Breast epithelium (tissue), 4 donors: ENCODE measurements around the gene AURKAIP1. TPM values are rescaled to one million over a fixed set of nuclear protein-coding genes. Genes with fewer than 3 reads are reported as not detected.

Experiments
- DNase-seq, 2 donors: peaks; one replicate each; pipeline ENCODE4 v3.0.0-alpha.2; 2019; ENCODE audit warnings: low spot score in 2 of 2
- H3K27ac ChIP-seq, 2 donors: fragments of 200-600 bp; sonication (generic) in 1 of 2; one replicate each; pipeline ENCODE4 v1.5.1; 2016 to 2019; ENCODE audit warnings: mild to moderate bottlenecking in 1 of 2
- H3K27me3 ChIP-seq, 2 donors: fragments of 200-600 bp; sonication (generic) in 1 of 2; one replicate each; pipeline versions ENCODE4 v1.5.1 to v1.6.0; 2017 to 2019; ENCODE audit warnings: control low read depth in 1 of 2, mild to moderate bottlenecking in 1 of 2
- H3K36me3 ChIP-seq: fragments of 200-600 bp; one replicate; pipeline ENCODE4 v1.5.1; 2019
- H3K4me1 ChIP-seq, 2 donors: fragments of 200-600 bp; sonication (generic); one replicate each; pipeline ENCODE4 v1.5.1; 2016 to 2019; ENCODE audit warnings: control low read depth in 1 of 2
- H3K4me3 ChIP-seq, 3 donors: fragments of 200-600 bp; sonication (generic); 1 replicate in 2 of 3; 2 replicates in 1 of 3; pipeline ENCODE4 v1.5.1; 2016 to 2019; ENCODE audit warnings: mild to moderate bottlenecking in 3 of 3, moderate library complexity in 2 of 3
- H3K9me3 ChIP-seq, 2 donors: fragments of 200-600 bp; sonication (generic) in 1 of 2; one replicate each; pipeline ENCODE4 v1.5.1; 2016 to 2019; ENCODE audit warnings: control low read depth in 1 of 2
- CTCF ChIP-seq, 3 donors: fragments of 450-650 bp; IDR thresholded peaks; one replicate each; pipeline ENCODE4 v1.5.1; 2016 to 2017; ENCODE audit warnings: antibody characterized with exemption in 3 of 3, mild to moderate bottlenecking in 3 of 3, moderate library complexity in 3 of 3
- POLR2A ChIP-seq: fragments of 450-650 bp; IDR thresholded peaks from one replicate; pipeline ENCODE4 v1.6.1; 2016; ENCODE audit warnings: antibody characterized with exemption, mild to moderate bottlenecking, moderate library complexity
- POLR2AphosphoS5 ChIP-seq, 3 donors: sonication (generic); formaldehyde crosslinking; IDR thresholded peaks; one replicate each; pipeline ENCODE4 v1.6.1; 2017; ENCODE audit warnings: antibody characterized with exemption in 3 of 3
- intact Hi-C: fragments of 100-400 bp; cut with DNase I; formaldehyde crosslinking; loops from one replicate; pipeline ENCODE4 v1.15.1; 2023; ENCODE audit warnings: low total_unique reads
- total RNA-seq, 3 donors: library from RNA; depleted of rRNA; stranded (reverse); fragments of >200 nt; gene quantifications; one replicate each; pipeline ENCODE4 v1.1.0, GENCODE V29; 2016

The AURKAIP1 gene
- total RNA-seq, 3 donors from 2014 or later: 91.3 to 116 (median 99.6) TPM

- Histone ChIP-seq H3K27ac (no peak overlapping the region), H3K4me3 (no peak overlapping the region), H3K36me3 (no peaks in the 10 kb centered on the region), H3K27me3 (no peaks in the 10 kb centered on the region), H3K4me1 (peaks cover 2 to 5% of the 10 kb centered on the region in 2 donors), H3K9me3 (no peaks in the 10 kb centered on the region)
- DNase-seq: no peak
- intact Hi-C loops: no loop called here
- no peak for TF ChIP-seq POLR2AphosphoS5 (IDR thresholded peaks at IDR 0.05)
- TF ChIP-seq CTCF (IDR thresholded peaks at IDR 0.05): no peak
- TF ChIP-seq POLR2A: no peak
These were observed 36.7 kb downstream of the AURKAIP1 start for GRCh38 chr1:1338278-1338677.

- H3K27ac ChIP-seq: no peak overlapping the region
- TF ChIP-seq POLR2A: no peak
- TF ChIP-seq POLR2AphosphoS5 (IDR thresholded peaks at IDR 0.05): no peak
- no peak for TF ChIP-seq CTCF (IDR thresholded peaks at IDR 0.05)
- intact Hi-C loops: no loop called here
- peaks cover 7 to 10% of the 10 kb centered on the region in 2 donors for H3K4me1 ChIP-seq
- H3K27me3 ChIP-seq: no peaks in the 10 kb centered on the region
- DNase-seq: no peak
- no peaks in the 10 kb centered on the region for H3K9me3 ChIP-seq
- H3K36me3 ChIP-seq: no peaks in the 10 kb centered on the region
- no peak overlapping the region for H3K4me3 ChIP-seq
These were observed 37.2 kb downstream of the AURKAIP1 start for GRCh38 chr1:1337793-1338147.

- H3K4me3 ChIP-seq: no peak overlapping the region
- no peaks in the 10 kb centered on the region for H3K9me3 ChIP-seq
- H3K4me1 ChIP-seq: peaks cover 12 to 15% of the 10 kb centered on the region in 2 donors
- intact Hi-C loops: no loop called here
- TF ChIP-seq POLR2A (no peak), CTCF (IDR thresholded peaks at IDR 0.05) (no peak), POLR2AphosphoS5 (IDR thresholded peaks at IDR 0.05) (no peak)
- H3K27me3 ChIP-seq: no peaks in the 10 kb centered on the region
- no peak overlapping the region for H3K27ac ChIP-seq
- no peak for DNase-seq
- no peaks in the 10 kb centered on the region for H3K36me3 ChIP-seq
These were observed 37.8 kb downstream of the AURKAIP1 start for GRCh38 chr1:1336931-1337792.

- no peak for DNase-seq
- no peaks in the 10 kb centered on the region for H3K27me3 ChIP-seq
- no peaks in the 10 kb centered on the region for H3K36me3 ChIP-seq
- H3K4me3 ChIP-seq: no peak overlapping the region
- TF ChIP-seq POLR2A: no peak
- TF ChIP-seq CTCF (IDR thresholded peaks at IDR 0.05): no peak
- no peak for TF ChIP-seq POLR2AphosphoS5 (IDR thresholded peaks at IDR 0.05)
- H3K9me3 ChIP-seq: no peaks in the 10 kb centered on the region
- intact Hi-C loops: no loop called here
- H3K4me1 ChIP-seq: peaks cover 13 to 19% of the 10 kb centered on the region in 2 donors
- H3K27ac ChIP-seq: no peak overlapping the region
These were observed 38.6 kb downstream of the AURKAIP1 start for GRCh38 chr1:1336446-1336845.

- H3K4me3 ChIP-seq: no peak overlapping the region
- DNase-seq: no peak
- intact Hi-C loops: no loop called here
- H3K27ac ChIP-seq: no peak overlapping the region
- no peaks in the 10 kb centered on the region for H3K36me3 ChIP-seq
- peaks cover 13 to 19% of the 10 kb centered on the region in 2 donors for H3K4me1 ChIP-seq
- no peaks in the 10 kb centered on the region for H3K9me3 ChIP-seq
- H3K27me3 ChIP-seq: no peaks in the 10 kb centered on the region
- TF ChIP-seq POLR2AphosphoS5 (IDR thresholded peaks at IDR 0.05): no peak
These were observed 39.2 kb downstream of the AURKAIP1 start for GRCh38 chr1:1335792-1336248.
